Measurements from ENCODE around the gene NTN5. TPM values are rescaled to one million over a fixed set of nuclear protein-coding genes. Genes with fewer than 3 reads are reported as not detected.

The NTN5 gene
- polyA plus RNA-seq, 1 experiment = 0.10 TPM

DNA sequence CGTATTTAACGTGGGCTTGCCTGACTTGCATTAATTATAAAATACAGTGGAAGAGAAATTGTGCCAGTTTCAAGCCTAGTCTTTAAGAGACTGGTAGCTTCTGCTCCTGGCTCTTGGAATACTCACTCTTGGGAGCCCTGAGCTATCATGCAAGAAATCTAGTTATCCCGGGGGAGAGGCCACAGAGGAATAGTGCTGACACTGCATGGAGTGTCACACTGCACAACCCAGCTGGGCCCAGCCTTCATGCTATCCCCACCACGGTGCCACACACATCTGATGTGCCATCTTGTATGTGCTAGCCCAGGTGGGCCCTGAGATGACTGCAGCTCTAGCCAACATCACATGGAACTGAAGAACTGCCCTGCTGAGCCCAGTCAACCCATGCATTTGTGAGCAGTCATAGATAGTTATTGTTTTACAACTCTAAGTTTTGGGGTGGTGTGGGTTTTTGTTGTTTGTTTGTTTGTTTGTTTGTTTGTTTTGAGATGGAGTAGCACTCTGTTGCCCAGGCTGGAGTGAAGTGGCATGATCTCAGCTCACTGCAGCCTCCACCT is 38.4 kb upstream of the NTN5 start:
- H3K27ac ChIP-seq (ENCODE audit: low read depth, low read length) = no peak overlapping the region
- DNase-seq (ENCODE audit: low read depth, low spot score) = no peak
- ChIA-PET CTCF (interaction anchor here (0.6 kb wide), 1 partner anchor 261 kb away, joined by 3 read pairs; no protein-coding TSS in a partner anchor), POLR2A (interaction anchor here (0.6 kb wide), 1 partner anchor 15 kb away, joined by 3 read pairs; the partner anchor contains the start of gene FUT2)
- TF ChIP-seq, protein P1, sequence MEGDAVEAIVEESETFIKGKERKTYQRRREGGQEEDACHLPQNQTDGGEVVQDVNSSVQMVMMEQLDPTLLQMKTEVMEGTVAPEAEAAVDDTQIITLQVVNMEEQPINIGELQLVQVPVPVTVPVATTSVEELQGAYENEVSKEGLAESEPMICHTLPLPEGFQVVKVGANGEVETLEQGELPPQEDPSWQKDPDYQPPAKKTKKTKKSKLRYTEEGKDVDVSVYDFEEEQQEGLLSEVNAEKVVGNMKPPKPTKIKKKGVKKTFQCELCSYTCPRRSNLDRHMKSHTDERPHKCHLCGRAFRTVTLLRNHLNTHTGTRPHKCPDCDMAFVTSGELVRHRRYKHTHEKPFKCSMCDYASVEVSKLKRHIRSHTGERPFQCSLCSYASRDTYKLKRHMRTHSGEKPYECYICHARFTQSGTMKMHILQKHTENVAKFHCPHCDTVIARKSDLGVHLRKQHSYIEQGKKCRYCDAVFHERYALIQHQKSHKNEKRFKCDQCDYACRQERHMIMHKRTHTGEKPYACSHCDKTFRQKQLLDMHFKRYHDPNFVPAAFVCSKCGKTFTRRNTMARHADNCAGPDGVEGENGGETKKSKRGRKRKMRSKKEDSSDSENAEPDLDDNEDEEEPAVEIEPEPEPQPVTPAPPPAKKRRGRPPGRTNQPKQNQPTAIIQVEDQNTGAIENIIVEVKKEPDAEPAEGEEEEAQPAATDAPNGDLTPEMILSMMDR (IDR thresholded peaks at IDR 0.05; ENCODE audit: low read depth, low read length) = no peak
- H3K9me3 ChIP-seq (ENCODE audit: control insufficient read depth, insufficient read depth, low read length) = peaks cover 5% of the 10 kb centered on the region
- no peaks in the 10 kb centered on the region for H3K27me3 ChIP-seq (ENCODE audit: control insufficient read depth, insufficient read depth, low read length)
- H3K4me3 ChIP-seq (ENCODE audit: low read depth, low read length) = no peak overlapping the region

DNA sequence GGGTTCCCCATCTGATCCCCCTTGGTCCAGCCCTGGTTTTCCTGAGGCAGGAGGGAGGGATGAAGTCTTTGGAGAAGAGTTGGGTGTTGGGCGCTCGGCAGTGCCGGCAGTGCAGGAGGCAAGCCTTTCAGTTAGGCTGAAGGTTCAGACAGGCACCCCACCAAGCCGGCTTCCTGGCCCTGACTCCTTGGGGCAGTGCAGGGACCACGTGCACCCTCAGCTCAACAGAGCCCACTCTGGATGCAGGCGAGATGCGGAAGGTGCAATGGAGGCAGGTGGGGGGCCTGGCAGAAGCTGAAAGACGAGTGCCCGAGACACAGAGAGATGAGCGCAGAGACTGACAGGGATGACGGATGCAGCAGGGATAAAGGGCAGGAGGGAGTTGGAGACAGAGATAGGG is 35.7 kb upstream of the NTN5 start:
- Histone ChIP-seq H3K27ac (ENCODE audit: low read depth, low read length) (no peak overlapping the region), H3K9me3 (ENCODE audit: control insufficient read depth, insufficient read depth, low read length) (peaks cover 8% of the 10 kb centered on the region), H3K4me3 (ENCODE audit: low read depth, low read length) (no peak overlapping the region), H3K27me3 (ENCODE audit: control insufficient read depth, insufficient read depth, low read length) (no peaks in the 10 kb centered on the region)
- POLR2A ChIA-PET = no interaction called here
- no peak for DNase-seq (ENCODE audit: low read depth, low spot score)
- CTCF ChIA-PET = no interaction called here
- TF ChIP-seq, protein P1 (IDR thresholded peaks at IDR 0.05; ENCODE audit: low read depth, low read length) = no peak

- Histone ChIP-seq H3K4me3 (ENCODE audit: low read depth, low read length) (no peak overlapping the region), H3K9me3 (ENCODE audit: control insufficient read depth, insufficient read depth, low read length) (peaks cover 9% of the 10 kb centered on the region; the same call in 1 of the 2 replicates), H3K27ac (ENCODE audit: low read depth, low read length) (no peak overlapping the region), H3K27me3 (ENCODE audit: control insufficient read depth, insufficient read depth, low read length) (no peaks in the 10 kb centered on the region)
- CTCF ChIA-PET = no interaction called here
- POLR2A ChIA-PET = no interaction called here
- TF ChIP-seq, protein P1 (IDR thresholded peaks at IDR 0.05; ENCODE audit: low read depth, low read length) = no peak
- no peak for DNase-seq (ENCODE audit: low read depth, low spot score)
These were observed 32.6 kb upstream of the NTN5 start for GRCh38 chr19:48705431-48705830.

- no peak overlapping the region for H3K4me3 ChIP-seq (ENCODE audit: low read depth, low read length)
- H3K9me3 ChIP-seq (ENCODE audit: control insufficient read depth, insufficient read depth, low read length) = peaks cover 9% of the 10 kb centered on the region; the same call in 1 of the 2 replicates
- H3K27ac ChIP-seq (ENCODE audit: low read depth, low read length) = no peak overlapping the region
- ChIA-PET CTCF (no interaction called here), POLR2A (no interaction called here)
- TF ChIP-seq, protein P1 (IDR thresholded peaks at IDR 0.05; ENCODE audit: low read depth, low read length) = no peak
- H3K27me3 ChIP-seq (ENCODE audit: control insufficient read depth, insufficient read depth, low read length) = no peaks in the 10 kb centered on the region
- no peak for DNase-seq (ENCODE audit: low read depth, low spot score)
These were observed 30.5 kb upstream of the NTN5 start for GRCh38 chr19:48703316-48703715.

DNA sequence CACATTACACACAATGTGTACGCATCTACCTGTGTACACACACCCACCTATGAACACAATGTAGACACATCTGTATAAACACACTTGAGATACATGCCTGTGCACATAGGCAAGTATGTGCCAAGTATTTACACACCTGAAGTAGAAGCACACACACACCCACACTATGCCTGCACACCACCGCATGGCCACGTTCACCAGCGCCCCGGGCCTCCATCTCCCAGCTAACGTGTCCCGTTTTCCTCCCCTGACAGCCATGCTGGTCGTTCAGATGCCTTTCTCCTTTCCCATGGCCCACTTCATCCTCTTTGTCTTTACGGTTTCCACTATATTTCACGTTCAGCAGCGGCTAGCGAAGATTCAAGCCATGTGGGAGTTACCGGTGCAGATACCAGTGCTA is 29.9 kb upstream of the NTN5 start:
- CTCF ChIA-PET = no interaction called here
- Histone ChIP-seq H3K9me3 (ENCODE audit: control insufficient read depth, insufficient read depth, low read length) (peaks cover 9% of the 10 kb centered on the region; the same call in 1 of the 2 replicates), H3K27me3 (ENCODE audit: control insufficient read depth, insufficient read depth, low read length) (no peaks in the 10 kb centered on the region), H3K4me3 (ENCODE audit: low read depth, low read length) (no peak overlapping the region), H3K27ac (ENCODE audit: low read depth, low read length) (no peak overlapping the region)
- POLR2A ChIA-PET = no interaction called here
- no peak for DNase-seq (ENCODE audit: low read depth, low spot score)
- TF ChIP-seq, protein P1 (IDR thresholded peaks at IDR 0.05; ENCODE audit: low read depth, low read length) = no peak

All from AG04450 (cell line).